H1 (cell line): ENCODE data around the gene GPRC5D. TPM values are rescaled to one million over a fixed set of nuclear protein-coding genes. Genes with fewer than 3 reads are reported as not detected.

Experiments
- CTCF ChIA-PET: fragments of 300-600 bp; sonication (Branson Sonifier 250); formaldehyde crosslinking; loops from one replicate; lab custom pipeline; 2021; ENCODE audit not compliant: partially characterized antibody; lab: Charles Lee
- POLR2A ChIA-PET: fragments of 300-600 bp; sonication (Branson Sonifier 250); formaldehyde crosslinking; loops from one replicate; lab custom pipeline; 2021; ENCODE audit warnings: inconsistent platforms; ENCODE audit not compliant: partially characterized antibody; lab: Charles Lee
- DNase-seq, 2 experiments: peaks; one replicate each; pipeline versions ENCODE4 v3.0.0 to v3.0.0-alpha.2; 2010 to 2022; ENCODE audit warnings: low spot score in 2 of 2, low read depth in 1 of 2, mixed read lengths in 1 of 2
- FAIRE-seq: peaks from 2 replicates; lab custom pipeline; 2011; peaks lifted over from hg19 to GRCh38; lab: Jason Lieb, UNC
- H2AFZ ChIP-seq: 2 replicates; pipeline ENCODE4 v1.8.1; 2012; ENCODE audit warnings: low read length, inconsistent platforms
- H2AK5ac ChIP-seq: 2 replicates; pipeline ENCODE4 v1.6.1; 2013; ENCODE audit warnings: low read depth, low read length
- H2BK120ac ChIP-seq: replicated peaks from 2 replicates; pipeline ENCODE3; 2013; ENCODE audit warnings: low read depth, low read length, inconsistent platforms
- H2BK12ac ChIP-seq: 2 replicates; pipeline ENCODE4 v1.6.1; 2013; ENCODE audit warnings: low read depth, low read length
- H2BK15ac ChIP-seq: 2 replicates; pipeline ENCODE4 v1.6.1; 2013; ENCODE audit warnings: low read length
- H2BK20ac ChIP-seq: 2 replicates; pipeline ENCODE4 v1.6.1; 2013; ENCODE audit warnings: low read length
- H2BK5ac ChIP-seq: 2 replicates; pipeline ENCODE4 v1.6.1; 2013; ENCODE audit warnings: low read depth, low read length
- H3K14ac ChIP-seq: 2 replicates; pipeline ENCODE4 v1.6.1; 2013; ENCODE audit warnings: inconsistent platforms; ENCODE audit not compliant: insufficient read length
- H3K18ac ChIP-seq: 2 replicates; pipeline ENCODE4 v1.6.1; 2013; ENCODE audit warnings: low read length; ENCODE audit errors: extremely low read depth
- H3K23ac ChIP-seq: 2 replicates; pipeline ENCODE4 v1.6.1; 2013; ENCODE audit warnings: inconsistent platforms; ENCODE audit not compliant: insufficient read length
- H3K23me2 ChIP-seq: 2 replicates; pipeline ENCODE4 v1.6.1; 2013; ENCODE audit warnings: low read depth, low read length
- H3K27ac ChIP-seq: 2 replicates; pipeline ENCODE4 v1.6.1; 2011; ENCODE audit warnings: low read depth, low read length, inconsistent platforms
- H3K27me3 ChIP-seq, 4 experiments: replicated peaks in 1 of 4; 1 replicate in 1 of 4; 2 replicates in 3 of 4; pipeline versions ENCODE4 v1.6.1 to v1.8.1; 2011 to 2013; ENCODE audit warnings: low read length in 3 of 4, mild to moderate bottlenecking in 3 of 4, inconsistent platforms in 2 of 4, mixed read lengths in 2 of 4, moderate library complexity in 1 of 4; ENCODE audit not compliant: control insufficient read depth in 3 of 4, insufficient read depth in 3 of 4; ENCODE audit errors: extremely low read depth in 1 of 4
- H3K36me3 ChIP-seq, 4 experiments: 2 replicates each; pipeline versions ENCODE4 v1.6.1 to v1.8.1; 2011 to 2013; ENCODE audit warnings: mild to moderate bottlenecking in 4 of 4, low read length in 3 of 4, moderate library complexity in 2 of 4, control low read depth in 1 of 4, inconsistent platforms in 1 of 4; ENCODE audit not compliant: insufficient read depth in 4 of 4, control insufficient read depth in 2 of 4
- H3K4ac ChIP-seq: replicated peaks from 2 replicates; pipeline ENCODE3; 2013; ENCODE audit warnings: low read length, low read depth, mixed read lengths, inconsistent platforms; ENCODE audit not compliant: insufficient read length
- H3K4me1 ChIP-seq, 4 experiments: replicated peaks in 1 of 4; 1 replicate in 1 of 4; 2 replicates in 3 of 4; pipeline versions ENCODE4 v1.6.1 to v1.8.1; 2011 to 2013; ENCODE audit warnings: low read length in 3 of 4, inconsistent platforms in 2 of 4, mixed read lengths in 1 of 4; ENCODE audit not compliant: insufficient read depth in 4 of 4, control insufficient read depth in 3 of 4
- H3K4me2 ChIP-seq, 2 experiments: 2 replicates each; pipeline versions ENCODE4 v1.6.1 to v1.8.1; 2011 to 2013; ENCODE audit warnings: low read depth in 2 of 2, low read length in 2 of 2, control low read depth in 1 of 2, inconsistent platforms in 1 of 2, mild to moderate bottlenecking in 1 of 2; ENCODE audit not compliant: insufficient read depth in 1 of 2
- H3K4me3 ChIP-seq, 4 experiments: fragments of 200-600, 300-600 bp in 1 of 4; sonication (generic), shearing (Covaris generic), sonication (Bioruptor Twin) in 1 of 4; 2 replicates each; pipeline versions ENCODE4 v1.5.1 to v1.8.1; 2011 to 2016; ENCODE audit warnings: low read length in 4 of 4, low read depth in 3 of 4, control low read depth in 2 of 4, inconsistent platforms in 2 of 4, mild to moderate bottlenecking in 2 of 4, mixed read lengths in 1 of 4, moderate library complexity in 1 of 4; ENCODE audit not compliant: insufficient read depth in 2 of 4; ENCODE audit errors: extremely low read depth in 1 of 4
- H3K56ac ChIP-seq: replicated peaks from 2 replicates; pipeline ENCODE3; 2013; ENCODE audit warnings: low read depth, mild to moderate bottlenecking, mixed read lengths, low read length, inconsistent platforms; ENCODE audit not compliant: insufficient read length
- H3K79me1 ChIP-seq: 2 replicates; pipeline ENCODE4 v1.6.1; 2013; ENCODE audit warnings: low read depth, low read length, control low read depth
- H3K79me2 ChIP-seq, 2 experiments: 2 replicates each; pipeline versions ENCODE4 v1.6.1 to v1.8.1; 2012 to 2013; ENCODE audit warnings: low read length in 2 of 2, mild to moderate bottlenecking in 2 of 2, inconsistent platforms in 1 of 2; ENCODE audit not compliant: insufficient read depth in 2 of 2, control insufficient read depth in 1 of 2
- H3K9ac ChIP-seq, 4 experiments: replicated peaks in 1 of 4; 1 replicate in 1 of 4; 2 replicates in 3 of 4; pipeline versions ENCODE4 v1.6.1 to v1.8.1; 2011 to 2013; ENCODE audit warnings: low read depth in 3 of 4, low read length in 3 of 4, control low read depth in 2 of 4, mild to moderate bottlenecking in 2 of 4, moderate library complexity in 2 of 4, inconsistent platforms in 1 of 4; ENCODE audit errors: extremely low read depth in 1 of 4
- H3K9me3 ChIP-seq, 2 experiments: 2 replicates each; pipeline versions ENCODE4 v1.6.1 to v1.8.1; 2012 to 2013; ENCODE audit warnings: mild to moderate bottlenecking in 2 of 2, moderate library complexity in 2 of 2, control low read depth in 1 of 2, inconsistent platforms in 1 of 2, low read depth in 1 of 2, low read length in 1 of 2, mixed read lengths in 1 of 2; ENCODE audit not compliant: insufficient read depth in 2 of 2
- H4K20me1 ChIP-seq, 2 experiments: replicated peaks in 1 of 2; 2 replicates each; pipeline versions ENCODE3 to v1.8.1; 2011 to 2013; ENCODE audit warnings: inconsistent platforms in 2 of 2, low read length in 2 of 2, mild to moderate bottlenecking in 1 of 2; ENCODE audit not compliant: insufficient read depth in 2 of 2, control insufficient read depth in 1 of 2
- H4K5ac ChIP-seq: 2 replicates; pipeline ENCODE4 v1.6.1; 2013; ENCODE audit warnings: low read length, low read depth, mixed read lengths, inconsistent platforms; ENCODE audit not compliant: insufficient read length
- H4K8ac ChIP-seq: 2 replicates; pipeline ENCODE4 v1.8.0; 2013; ENCODE audit warnings: mild to moderate bottlenecking, moderate library complexity, low read length, inconsistent platforms; ENCODE audit not compliant: insufficient read depth; ENCODE audit errors: extremely low read depth
- H4K91ac ChIP-seq: replicated peaks from 2 replicates; pipeline ENCODE3; 2013; ENCODE audit warnings: low read length, mixed read lengths, inconsistent platforms; ENCODE audit not compliant: insufficient read length
- SUZ12 ChIP-seq: fragments of 200-600 bp; sonication (generic); IDR thresholded peaks from 2 replicates; pipeline ENCODE4 v1.6.1; 2012; ENCODE audit warnings: mild to moderate bottlenecking, inconsistent platforms, low read length, moderate library complexity, mixed read lengths
- WGBS, 2 experiments: shearing (Covaris generic) in 1 of 2; methylation state at CpG; one replicate each; pipeline versions ENCODE4 v1.1.6 to v1.1.7; 2013 to 2015; ENCODE audit warnings: low lambda C conversion rate in 2 of 2, mixed read lengths in 2 of 2, inconsistent platforms in 1 of 2, low coverage in 1 of 2, missing lambda C conversion rate in 1 of 2; ENCODE audit not compliant: insufficient replicate concordance in 2 of 2, insufficient coverage in 1 of 2, insufficient read length in 1 of 2; ENCODE audit errors: extremely low coverage in 1 of 2, missing lambda C conversion rate in 1 of 2; 5-methylcytosine and 5-hydroxymethylcytosine counted together
- polyA plus RNA-seq, 7 experiments: library from polyadenylated mRNA; depleted of rRNA in 3 of 7; stranded (reverse) in 5 of 7; unstranded in 2 of 7; fragments of >200 nt in 5 of 7; fragments of 200-250 nt in 2 of 7; gene quantifications; 1 replicate in 5 of 7; 2 replicates in 1 of 7; 4 replicates in 1 of 7; pipeline versions ENCODE4 v1.2.1 to v1.2.3, GENCODE V29; 2011 to 2013; ENCODE audit warnings: missing spikeins in 2 of 7, mixed read lengths in 2 of 7
- total RNA-seq: library from RNA; stranded (reverse); fragmentation: NEBNext Ultra II Directional; extraction: Animal tissue kit (Norgen Biotek cat#: 25700); gene quantifications from 2 replicates; pipeline ENCODE4 v1.2.1, GENCODE V29; 2021

Gene GPRC5D
- total and polyA plus RNA-seq, 2 of the 8 experiments (the other 6 are each of a cell fraction or from before 2014, with no cell fraction given), result 0.45 TPM; not detected in 1

DNA sequence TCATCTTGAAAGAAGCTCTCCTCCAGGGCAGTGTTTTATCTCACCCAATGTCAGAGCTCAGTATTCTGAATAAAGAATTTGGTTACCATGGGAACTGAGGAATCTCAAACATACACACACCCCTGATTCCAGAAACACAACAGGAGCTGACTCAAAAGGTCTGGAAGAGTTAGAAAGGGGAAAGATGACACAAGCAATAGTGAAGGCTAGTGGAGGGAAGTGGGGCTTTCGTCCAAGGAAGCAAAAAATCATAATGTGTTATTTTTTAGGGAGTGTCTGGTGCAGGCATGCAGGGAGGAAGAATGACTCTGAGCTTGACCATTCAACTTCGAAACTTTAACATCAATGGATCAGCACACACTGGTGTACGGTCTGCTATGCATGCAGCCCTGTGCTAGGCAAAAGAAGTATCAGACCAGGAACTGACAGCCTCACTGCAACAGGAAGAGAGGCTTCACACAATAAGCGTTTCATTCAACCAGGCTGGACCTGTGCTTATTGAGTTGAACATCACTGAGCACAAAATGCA is 27.8 kb upstream of the GPRC5D start:
- H3K36me3 ChIP-seq, result peaks cover 4 to 27% (median 17%) of the 10 kb centered on the region in 4 experiments
- H3K9ac ChIP-seq, result no peak overlapping the region
- H2BK120ac ChIP-seq, result no peak overlapping the region
- no peaks in the 10 kb centered on the region for H4K20me1 ChIP-seq
- no peak overlapping the region for H4K91ac ChIP-seq
- H2BK5ac ChIP-seq, result no peak overlapping the region; the same call in 1 of the 2 replicates
- no peak overlapping the region for H4K5ac ChIP-seq
- no peak overlapping the region for H2BK15ac ChIP-seq
- H3K27me3 ChIP-seq, result no peaks in the 10 kb centered on the region
- TF ChIP-seq SUZ12, result no peak
- H3K79me1 ChIP-seq, result peaks cover 2% of the 10 kb centered on the region; the same call in 1 of the 2 replicates
- H3K4me2 ChIP-seq, result no peak overlapping the region
- no peak overlapping the region for H3K14ac ChIP-seq
- H3K23me2 ChIP-seq, result no peaks in the 10 kb centered on the region
- H2AFZ ChIP-seq, result no peak overlapping the region
- no peaks in the 10 kb centered on the region for H3K9me3 ChIP-seq
- no peak for FAIRE-seq
- H3K27ac ChIP-seq, result no peak overlapping the region
- no peak overlapping the region; the same call in 1 of the 2 replicates for H2AK5ac ChIP-seq
- H3K23ac ChIP-seq, result no peak overlapping the region
- H4K8ac ChIP-seq, result no peak overlapping the region
- H3K4me1 ChIP-seq, result peaks cover 0 to 7% (median 0%) of the 10 kb centered on the region in 4 experiments; a peak in 1 of 7 replicates
- DNase-seq, result no peak
- no peak overlapping the region for H3K4me3 ChIP-seq
- POLR2A ChIA-PET, result interaction anchor here (0.6 to 1.1 kb wide), 3 partner anchors 87 to 226 kb away, joined by 3 read pairs; no protein-coding TSS in a partner anchor
- CTCF ChIA-PET, result interaction anchor here (0.7 to 9.5 kb wide), 14 partner anchors 9 to 231 kb away, joined by 3 to 118 read pairs (median 4); partner anchors contain the start of gene GPRC5A
- no peak overlapping the region for H3K4ac ChIP-seq
- H3K79me2 ChIP-seq, result no peaks in the 10 kb centered on the region; a peak in 1 of 4 replicates
- H3K56ac ChIP-seq, result no peak overlapping the region
- no peak overlapping the region; the same call in 1 of the 2 replicates for H2BK12ac ChIP-seq
- 91% methylated on average over 4 of the region's 4 CpGs; no CpG with 5 or more reads in 1 of the 2 experiments for WGBS, 2 experiments
- no peak overlapping the region for H2BK20ac ChIP-seq
- no peak overlapping the region for H3K18ac ChIP-seq
